Stimulated activated CD8-positive, alpha-beta memory T cell treated with anti-CD3 and anti-CD28 coated beads, Interleukin-12 subunit alpha, Interleukin-12 subunit beta, amount 100 ng/mL, for 4 hours (primary cell): ENCODE results near the gene SLC9A2.

Experiments used
- DNase-seq: peaks from one replicate; pipeline ENCODE4 v3.0.0-alpha.2; 2020; ENCODE audit warnings: low read depth

SLC9A2 gene

GRCh38 chr2:102620332-102620731 lies 979 bp downstream of the SLC9A2 start:
- no peak for DNase-seq

DNA sequence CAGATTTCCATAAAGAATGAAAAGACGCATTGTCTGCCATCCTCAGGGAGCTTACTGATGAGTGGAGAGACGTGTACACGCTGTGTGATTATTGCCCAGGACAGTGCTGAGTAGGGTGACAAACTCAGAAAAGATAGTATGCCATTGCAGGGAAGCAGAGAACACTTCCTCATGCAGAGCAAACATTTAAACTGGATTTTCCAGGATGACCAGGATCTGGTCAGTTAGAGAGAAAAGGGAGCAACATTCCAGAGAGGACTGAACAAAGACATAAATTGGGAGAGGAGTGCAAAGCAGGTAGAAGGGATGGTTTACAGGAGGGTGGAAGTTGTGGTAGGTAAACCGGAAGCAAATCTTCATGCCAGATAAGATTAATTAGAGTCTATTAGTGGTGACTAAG lies 2.3 kb downstream of the SLC9A2 start:
- no peak for DNase-seq

DNA sequence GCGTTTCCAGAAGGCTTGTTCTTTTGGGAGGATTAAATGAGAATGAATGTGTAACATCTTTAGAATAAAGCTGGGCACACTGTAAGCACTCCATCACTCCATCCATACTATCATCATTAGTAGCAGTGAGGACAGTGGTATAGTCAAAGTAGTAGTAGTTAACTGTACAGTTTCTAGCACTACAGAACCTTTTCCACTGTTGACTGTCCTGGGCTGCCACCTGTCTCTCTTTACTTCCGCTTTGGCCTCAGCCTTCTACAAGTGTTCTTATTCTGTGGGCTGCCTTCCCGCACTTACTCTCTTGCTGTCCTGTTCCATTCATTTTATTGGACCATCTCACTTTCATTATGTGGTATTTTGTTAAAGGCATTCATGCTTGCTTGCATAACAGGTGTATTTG lies 3.3 kb downstream of the SLC9A2 start:
- no peak for DNase-seq

DNA sequence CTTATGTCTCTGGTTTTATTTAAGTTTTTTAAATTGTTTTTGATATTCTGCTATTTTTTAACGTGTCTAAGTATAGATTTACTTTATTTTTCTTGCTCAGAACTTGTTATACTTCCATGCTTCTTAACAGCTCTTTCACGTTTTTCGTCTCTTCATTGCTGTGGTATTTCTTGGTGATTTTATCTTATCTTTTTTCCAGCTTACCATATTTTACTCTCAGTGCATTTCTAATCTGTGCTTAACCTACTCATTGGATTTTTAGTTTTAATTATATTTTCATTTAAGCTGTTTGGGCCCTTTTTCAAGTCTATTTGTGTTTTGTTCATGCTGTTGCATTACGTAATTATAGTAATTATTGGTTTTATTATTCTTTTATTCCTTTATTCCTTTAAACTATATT lies 11.1 kb downstream of the SLC9A2 start:
- no peak for DNase-seq

GRCh38 chr2:102632380-102633175 lies 13.2 kb downstream of the SLC9A2 start:
- no peak for DNase-seq

DNA sequence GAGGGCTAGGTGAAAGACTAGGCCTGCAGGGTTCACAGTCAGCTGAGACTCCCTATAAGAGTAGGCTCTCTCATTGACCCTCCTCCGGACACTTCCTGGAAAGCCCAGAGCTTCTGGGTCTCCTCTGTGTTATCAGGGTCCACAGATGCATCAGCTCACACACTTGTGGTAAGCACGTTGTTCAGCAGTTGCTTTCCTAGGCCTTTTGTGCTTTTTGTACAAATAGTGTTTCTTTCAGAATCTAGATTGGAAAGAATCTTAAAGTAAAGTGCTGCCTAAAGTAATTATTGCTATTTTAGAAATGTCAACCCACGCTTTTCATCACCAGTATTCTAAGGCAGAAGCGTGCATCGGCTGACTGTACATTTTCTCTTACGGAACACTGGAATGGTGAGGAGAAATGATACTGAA lies 15.5 kb downstream of the SLC9A2 start:
- no peak for DNase-seq

DNA sequence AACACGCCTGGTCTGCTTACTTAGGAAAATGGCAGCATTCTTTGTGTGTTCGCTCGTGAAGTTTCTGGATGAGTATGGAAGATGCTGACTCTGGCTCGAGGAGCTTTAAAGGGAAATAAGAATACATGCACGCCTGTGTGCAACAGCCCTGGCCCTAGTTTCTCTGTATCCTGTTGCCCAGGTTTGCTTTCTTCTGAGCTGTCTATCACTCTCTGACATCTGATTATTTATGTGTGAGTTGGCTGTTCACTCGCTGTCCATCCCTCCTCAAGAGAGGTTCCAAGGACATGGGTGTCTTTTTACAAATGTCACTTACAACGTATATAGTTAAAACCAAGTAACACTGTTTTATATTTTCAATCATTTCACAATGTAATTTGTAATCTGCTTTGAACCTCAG lies 16.0 kb downstream of the SLC9A2 start:
- DNase-seq = no peak

GRCh38 chr2:102636283-102636907 lies 17.0 kb downstream of the SLC9A2 start:
- DNase-seq = no peak

DNA sequence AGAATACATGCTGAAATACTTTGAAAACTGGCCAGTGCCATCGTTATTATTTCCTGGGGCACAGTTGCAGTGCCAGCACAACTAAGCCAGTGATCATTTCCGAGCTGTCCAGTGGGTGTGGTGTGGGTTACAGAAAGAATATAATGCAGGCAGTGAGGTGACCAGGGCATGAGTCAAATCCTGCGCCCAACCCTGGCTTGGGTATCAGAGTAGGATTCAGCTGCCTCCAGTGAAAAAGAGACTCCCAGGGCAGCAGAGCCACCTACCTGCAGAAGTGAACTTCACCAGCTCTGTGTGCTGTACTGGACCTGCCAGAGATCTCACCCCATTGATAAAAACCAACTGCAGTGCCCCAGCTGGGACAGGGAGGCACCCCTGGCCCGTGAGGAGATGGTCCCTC lies 18.0 kb downstream of the SLC9A2 start:
- DNase-seq = no peak

DNA sequence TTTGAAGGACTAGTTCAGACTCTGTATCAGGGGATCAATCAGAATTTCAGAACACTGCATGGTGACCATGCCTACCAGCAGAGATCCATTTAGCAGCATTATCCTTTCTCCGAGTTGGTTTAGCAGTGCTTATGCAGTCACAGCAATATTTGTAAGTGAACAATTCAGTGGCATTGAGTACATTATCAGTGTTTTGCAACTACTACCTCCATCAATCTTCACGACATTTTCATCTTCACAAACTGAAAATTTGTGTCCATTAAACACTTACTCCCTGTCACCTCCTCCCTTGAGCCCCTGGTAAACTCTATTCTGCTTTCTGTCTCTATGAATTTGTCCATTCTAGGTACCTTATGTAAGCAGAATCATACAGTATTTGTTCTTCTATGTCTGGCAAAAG lies 20.1 kb downstream of the SLC9A2 start:
- DNase-seq = no peak

GRCh38 chr2:102652126-102652525 lies 32.8 kb downstream of the SLC9A2 start:
- no peak for DNase-seq

DNA sequence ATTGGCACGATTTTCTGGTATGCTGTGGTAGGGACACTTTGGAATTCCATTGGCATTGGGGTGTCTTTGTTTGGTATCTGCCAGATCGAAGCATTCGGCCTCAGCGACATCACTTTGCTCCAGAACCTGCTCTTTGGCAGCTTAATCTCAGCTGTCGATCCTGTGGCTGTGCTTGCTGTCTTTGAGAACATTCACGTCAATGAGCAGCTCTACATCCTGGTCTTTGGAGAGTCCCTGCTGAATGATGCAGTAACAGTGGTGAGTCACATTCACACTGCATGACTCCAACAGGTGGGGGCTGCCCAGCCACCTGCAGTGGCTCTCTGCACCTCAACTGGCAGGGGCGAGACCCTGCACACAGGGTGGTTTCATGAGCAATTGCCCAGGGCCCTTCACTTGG lies 38.4 kb downstream of the SLC9A2 start:
- DNase-seq = no peak

DNA sequence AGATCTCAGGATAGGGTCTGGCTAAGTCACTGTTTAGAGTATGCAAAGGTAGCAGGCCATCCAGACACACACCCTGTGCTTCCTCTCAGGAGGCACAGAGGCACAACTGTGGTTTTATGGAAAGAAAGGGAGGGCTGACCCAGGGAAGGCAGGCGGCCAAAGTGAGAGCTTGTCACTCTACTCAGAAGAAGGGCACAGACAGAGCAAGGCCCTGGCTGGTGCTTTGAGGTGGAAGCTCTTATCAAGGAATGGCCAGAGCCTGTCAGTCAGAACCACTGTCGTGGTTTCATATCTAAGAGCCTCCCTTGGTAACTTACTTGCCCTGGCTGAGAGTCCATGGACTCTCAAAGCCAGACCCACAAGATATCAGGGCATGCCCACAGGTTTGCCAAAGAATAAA lies 40.7 kb downstream of the SLC9A2 start:
- DNase-seq = no peak

DNA sequence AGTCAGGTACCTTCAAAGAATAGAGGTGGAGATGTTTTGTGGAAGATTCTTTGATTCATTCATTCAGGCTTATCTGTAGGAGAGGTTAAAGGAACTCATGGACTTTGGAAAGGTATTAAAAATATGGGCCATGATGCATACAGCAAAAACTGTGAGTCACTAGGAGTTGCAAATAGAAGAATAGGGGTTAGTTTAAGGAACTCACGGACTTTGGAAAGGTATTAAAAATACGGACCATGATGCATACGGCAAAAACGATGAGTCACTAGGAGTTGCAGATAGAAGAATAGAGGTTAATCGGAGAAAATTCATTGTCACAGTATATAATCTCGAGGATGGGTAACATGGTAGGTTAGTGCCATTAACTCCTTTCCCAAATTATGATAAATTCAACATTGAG lies 41.2 kb downstream of the SLC9A2 start:
- DNase-seq = no peak

- no peak for DNase-seq
These were observed 42.5 kb downstream of the SLC9A2 start for GRCh38 chr2:102661846-102662245.

DNA sequence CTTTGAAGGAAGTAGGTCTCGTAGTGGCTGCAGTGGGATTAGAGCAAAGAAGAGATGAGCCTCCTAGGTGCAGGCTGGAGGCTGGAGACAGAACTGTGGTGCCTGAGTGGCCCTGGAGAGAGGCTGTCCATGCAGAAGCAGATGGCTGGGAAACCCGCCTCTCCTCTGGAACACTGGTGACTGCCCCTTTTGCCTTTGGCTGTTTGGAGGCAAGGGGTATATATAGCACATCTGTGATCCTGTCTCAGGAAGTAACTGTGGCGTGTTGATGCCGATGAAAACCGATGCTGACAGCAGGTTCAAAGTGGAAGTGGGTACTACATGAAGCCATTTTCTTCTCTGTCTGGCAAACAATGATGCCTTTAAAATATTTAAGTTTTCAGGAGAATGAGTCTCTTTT lies 43.5 kb downstream of the SLC9A2 start:
- DNase-seq = no peak

GRCh38 chr2:102663381-102663780 lies 44.0 kb downstream of the SLC9A2 start:
- DNase-seq = no peak

GRCh38 chr2:102664471-102664909 lies 45.1 kb downstream of the SLC9A2 start:
- DNase-seq = peak; percentile 8

GRCh38 chr2:102667072-102667471 lies 47.7 kb downstream of the SLC9A2 start:
- DNase-seq = no peak

DNA sequence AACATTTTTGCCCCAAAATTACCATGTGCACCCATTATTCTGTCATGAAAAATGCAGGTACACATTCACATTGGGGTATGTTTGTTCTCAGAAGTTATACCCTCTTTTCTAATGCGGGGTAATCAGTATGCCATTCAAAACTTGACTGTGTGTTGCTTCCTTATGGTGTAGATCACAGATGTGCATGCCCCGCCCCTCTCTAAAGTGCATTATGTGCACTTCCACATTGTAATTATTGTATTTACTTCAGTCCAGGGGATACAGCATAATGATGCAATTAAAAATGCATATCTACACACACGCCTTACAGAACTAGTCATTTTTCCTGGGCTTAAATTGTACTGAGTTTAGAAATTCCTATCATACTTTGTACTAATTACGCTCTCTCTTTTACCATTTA lies 48.8 kb downstream of the SLC9A2 start:
- no peak for DNase-seq

- DNase-seq = no peak
These were observed 50.0 kb downstream of the SLC9A2 start for GRCh38 chr2:102669401-102669800.

GRCh38 chr2:102672107-102672776 lies 52.9 kb downstream of the SLC9A2 start:
- no peak for DNase-seq

DNA sequence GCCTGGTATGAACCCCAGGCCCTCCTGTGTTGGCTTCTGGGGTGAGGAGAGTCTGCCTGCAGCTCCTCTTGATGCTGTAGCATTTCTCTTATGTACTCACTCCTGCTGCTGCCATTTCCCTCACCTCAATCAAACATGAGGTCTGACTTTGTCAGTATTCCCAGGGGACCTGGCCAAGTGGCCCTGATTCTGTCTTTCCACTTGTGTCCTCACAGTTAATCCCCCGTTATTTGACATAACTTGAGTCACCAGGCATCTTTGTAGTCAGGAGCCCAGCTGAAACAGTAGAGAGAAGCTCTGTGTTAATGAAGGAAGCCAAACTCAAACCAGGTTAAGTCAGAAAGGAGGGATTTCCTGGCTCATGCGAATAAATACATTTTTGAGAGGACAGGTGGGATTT lies 55.0 kb downstream of the SLC9A2 start:
- DNase-seq = no peak
